ENCODE measurements around the gene ZIM2. TPM values are rescaled to one million over a fixed set of nuclear protein-coding genes. Genes with fewer than 3 reads are reported as not detected.

Gene ZIM2
- polyA plus RNA-seq, 3 donors = 0.09 to 0.12 TPM; not detected in 1

GRCh38 chr19:56732976-56733375 lies 107.5 kb downstream of the ZIM2 start:
- H3K27ac ChIP-seq (ENCODE audit: low read depth, low read length) = no peak overlapping the region
- WGBS, 3 donors = 3 to 19% (median 8%) methylated on average over 2 of the region's 2 CpGs

DNA sequence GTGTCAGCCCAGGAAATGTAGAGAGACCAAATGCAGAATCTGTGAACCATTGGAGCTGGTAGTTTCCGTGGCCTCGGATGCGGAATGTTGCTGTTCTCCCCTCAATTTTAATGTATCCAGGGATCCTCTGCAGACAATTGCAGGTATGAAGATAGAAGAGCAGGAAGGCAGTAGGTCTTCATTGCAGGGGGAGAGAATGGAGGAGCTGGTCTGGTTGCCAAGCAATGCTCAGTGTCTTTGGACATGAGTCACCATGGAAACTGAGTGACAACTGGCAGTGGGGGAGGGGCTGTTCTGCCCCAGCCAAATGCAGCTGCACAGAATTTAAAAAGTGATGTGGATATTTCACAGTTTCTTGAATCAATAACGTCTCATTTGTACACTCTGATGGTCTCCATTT lies 112.8 kb downstream of the ZIM2 start:
- 70 to 79% (median 75%) methylated on average over 4 of the region's 4 CpGs for WGBS, 3 donors
- no peak overlapping the region for H3K27ac ChIP-seq (ENCODE audit: low read depth, low read length)

DNA sequence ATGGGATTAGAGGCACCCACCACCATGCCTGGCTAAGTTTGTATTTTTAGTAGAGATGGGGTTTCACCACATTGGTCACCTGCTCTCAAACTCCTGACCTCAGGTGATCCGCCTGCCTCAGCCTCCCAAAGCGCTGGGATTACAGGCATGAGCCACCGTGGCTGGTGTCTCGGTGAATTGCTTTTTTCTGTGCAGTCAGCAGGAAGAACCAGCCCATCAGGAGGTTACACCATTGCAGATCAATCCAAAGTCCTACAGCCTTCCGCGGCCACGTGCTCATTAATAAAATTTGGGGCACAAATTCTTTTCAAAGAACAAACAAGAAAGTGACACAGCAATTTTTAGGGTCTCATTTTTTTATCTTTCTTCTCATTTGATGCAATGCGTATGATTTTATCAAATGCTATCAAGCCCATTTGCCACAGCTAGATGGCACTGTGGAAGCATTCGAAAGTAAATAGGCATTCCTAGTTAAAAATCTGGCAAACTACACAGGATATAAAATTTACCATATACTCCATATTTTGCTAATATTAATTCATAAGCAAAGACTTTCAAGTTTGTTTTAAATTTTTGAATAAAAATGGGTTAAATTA lies 114.6 kb downstream of the ZIM2 start:
- WGBS, 3 donors = 25 to 28% (median 26%) methylated on average over 9 of the region's 9 CpGs
- H3K27ac ChIP-seq (ENCODE audit: low read depth, low read length) = no peak overlapping the region

Other genes with a start within 250 kb of the ZIM2 start
- gene ZNF71, start 245.4 kb downstream of the ZIM2 start, polyA plus RNA-seq = 1 to 10 TPM; 2.2 to 4.2 (median 3.4) TPM
- gene SMIM17, start 197.6 kb downstream of the ZIM2 start, polyA plus RNA-seq = under 1 TPM in 2 of 3 donors, not detected in 1; 0.07 to 0.43 TPM
- 1 to 10 TPM in 2 of 3 donors, under 1 TPM in 1; 0.11 to 2.0 (median 1.1) TPM for gene ZNF835, start 169.0 kb downstream of the ZIM2 start, polyA plus RNA-seq
- 1 to 10 TPM; 1.3 to 2.4 (median 2.2) TPM for gene PEG3, start within 50 bp of the ZIM2 start, polyA plus RNA-seq